ENCODE measurements around the gene RABEP2.
A peak's percentile ranks its signal among the peaks of the same experiment; 100 is the strongest.
"Not testable (repeated sequence)": the region's sequence is repeated elsewhere in the genome, so short reads cannot be mapped to it uniquely, and the experiment has no call there.

The RABEP2 gene

GRCh38 chr16:28932339-28933141 lies 7.5 kb upstream of the RABEP2 start:
- DNase-seq (ENCODE audit: low read depth in 2 of 2) = no peak

GRCh38 chr16:28931801-28932225 lies 6.8 kb upstream of the RABEP2 start, which contains the start of gene CD19:
Gene CD19 (plus strand): TSS chr16:28931971. CDS start chr16:28932001, 30 bp downstream.
- no peak for DNase-seq (ENCODE audit: low read depth in 2 of 2)

- no peak for DNase-seq (ENCODE audit: low read depth in 2 of 2)
Measured at GRCh38 chr16:28930652-28931051, 5.6 kb upstream of the RABEP2 start.

GRCh38 chr16:28930203-28930602 lies 5.2 kb upstream of the RABEP2 start:
- no peak for DNase-seq (ENCODE audit: low read depth in 2 of 2)

- no peak for DNase-seq (ENCODE audit: low read depth in 2 of 2)
Measured at GRCh38 chr16:28927815-28928214, 2.8 kb upstream of the RABEP2 start.

GRCh38 chr16:28926284-28926683 lies 1.2 kb upstream of the RABEP2 start:
- DNase-seq (ENCODE audit: low read depth in 2 of 2) = not testable (repeated sequence)

- DNase-seq (ENCODE audit: low read depth in 2 of 2) = peak; percentile 76 to 77
Measured at GRCh38 chr16:28925386-28926228, 569 bp upstream of the RABEP2 start.

GRCh38 chr16:28924399-28924761 lies 658 bp downstream of the RABEP2 start:
- no peak for DNase-seq (ENCODE audit: low read depth in 2 of 2)

- no peak for DNase-seq (ENCODE audit: low read depth in 2 of 2)
Measured at GRCh38 chr16:28923652-28924398, 1.2 kb downstream of the RABEP2 start.

GRCh38 chr16:28923231-28923587 lies 1.8 kb downstream of the RABEP2 start:
- DNase-seq (ENCODE audit: low read depth in 2 of 2) = no peak

- no peak for DNase-seq (ENCODE audit: low read depth in 2 of 2)
Measured at GRCh38 chr16:28918698-28919097, 6.3 kb downstream of the RABEP2 start.

- DNase-seq (ENCODE audit: low read depth in 2 of 2) = no peak
Measured at GRCh38 chr16:28917095-28917494, 7.9 kb downstream of the RABEP2 start.

- DNase-seq (ENCODE audit: low read depth in 2 of 2) = no peak
Measured at GRCh38 chr16:28915181-28915580, 9.9 kb downstream of the RABEP2 start.

GRCh38 chr16:28913946-28914724 lies 10.9 kb downstream of the RABEP2 start:
- DNase-seq (ENCODE audit: low read depth in 2 of 2) = no peak

GRCh38 chr16:28912558-28912957 lies 12.5 kb downstream of the RABEP2 start:
- DNase-seq (ENCODE audit: low read depth in 2 of 2) = no peak

- DNase-seq (ENCODE audit: low read depth in 2 of 2) = no peak
Measured at GRCh38 chr16:28910086-28911031, 14.7 kb downstream of the RABEP2 start.

GRCh38 chr16:28905800-28906372 lies 19.2 kb downstream of the RABEP2 start:
- no peak for DNase-seq (ENCODE audit: low read depth in 2 of 2)

GRCh38 chr16:28905229-28905754 lies 19.7 kb downstream of the RABEP2 start:
- no peak for DNase-seq (ENCODE audit: low read depth in 2 of 2)

- DNase-seq (ENCODE audit: low read depth in 2 of 2) = no peak
Measured at GRCh38 chr16:28904828-28905227, 20.2 kb downstream of the RABEP2 start.

GRCh38 chr16:28904363-28904762 lies 20.7 kb downstream of the RABEP2 start:
- no peak for DNase-seq (ENCODE audit: low read depth in 2 of 2)
